ENCODE data around the gene ITGB2.

ITGB2 gene

DNA sequence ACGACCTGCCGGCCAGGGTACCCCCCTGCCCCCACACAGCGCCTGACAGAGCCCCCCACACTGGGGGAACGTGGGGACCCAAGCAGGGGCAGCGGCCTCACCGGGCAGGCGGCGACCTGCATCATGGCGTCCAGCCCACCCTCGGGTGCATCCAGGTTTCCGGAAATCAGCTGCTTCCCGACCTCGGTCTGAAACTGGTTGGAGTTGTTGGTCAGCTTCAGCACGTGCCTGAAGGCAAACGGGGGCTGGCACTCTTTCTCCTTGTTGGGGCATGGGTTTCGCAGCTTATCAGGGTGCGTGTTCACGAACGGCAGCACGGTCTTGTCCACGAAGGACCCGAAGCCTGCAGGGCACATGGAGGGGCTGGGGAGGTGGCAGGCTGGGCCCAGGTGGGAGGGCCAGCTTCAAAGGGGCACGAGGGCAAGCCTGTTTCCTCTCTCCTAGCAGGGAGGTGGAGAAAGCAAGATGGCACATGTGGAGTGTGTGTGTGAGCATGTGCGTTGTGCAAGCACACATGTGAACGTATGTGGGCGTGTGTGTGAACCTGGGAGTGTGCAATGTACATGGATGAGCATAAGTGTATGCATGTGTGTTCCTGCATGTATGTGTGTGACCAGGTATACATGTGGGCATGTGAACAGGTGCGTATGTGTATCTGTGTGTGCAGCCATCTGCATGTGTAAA, 19.2 kb downstream of the ITGB2 start:
- no peak for DNase-seq (ENCODE audit: low read depth)
- no peak overlapping the region for H3K4me3 ChIP-seq (replicated peaks; ENCODE audit: low read depth, low read length)
- no peak for TF ChIP-seq CTCF (IDR thresholded peaks at IDR 0.05; ENCODE audit: low read length, missing control alignments)

- TF ChIP-seq CTCF (IDR thresholded peaks at IDR 0.05; ENCODE audit: low read length, missing control alignments) = no peak
- DNase-seq (ENCODE audit: low read depth) = no peak
- H3K4me3 ChIP-seq (replicated peaks; ENCODE audit: low read depth, low read length) = no peak overlapping the region
Measured at GRCh38 chr21:44900559-44901251, 20.0 kb downstream of the ITGB2 start.

DNA sequence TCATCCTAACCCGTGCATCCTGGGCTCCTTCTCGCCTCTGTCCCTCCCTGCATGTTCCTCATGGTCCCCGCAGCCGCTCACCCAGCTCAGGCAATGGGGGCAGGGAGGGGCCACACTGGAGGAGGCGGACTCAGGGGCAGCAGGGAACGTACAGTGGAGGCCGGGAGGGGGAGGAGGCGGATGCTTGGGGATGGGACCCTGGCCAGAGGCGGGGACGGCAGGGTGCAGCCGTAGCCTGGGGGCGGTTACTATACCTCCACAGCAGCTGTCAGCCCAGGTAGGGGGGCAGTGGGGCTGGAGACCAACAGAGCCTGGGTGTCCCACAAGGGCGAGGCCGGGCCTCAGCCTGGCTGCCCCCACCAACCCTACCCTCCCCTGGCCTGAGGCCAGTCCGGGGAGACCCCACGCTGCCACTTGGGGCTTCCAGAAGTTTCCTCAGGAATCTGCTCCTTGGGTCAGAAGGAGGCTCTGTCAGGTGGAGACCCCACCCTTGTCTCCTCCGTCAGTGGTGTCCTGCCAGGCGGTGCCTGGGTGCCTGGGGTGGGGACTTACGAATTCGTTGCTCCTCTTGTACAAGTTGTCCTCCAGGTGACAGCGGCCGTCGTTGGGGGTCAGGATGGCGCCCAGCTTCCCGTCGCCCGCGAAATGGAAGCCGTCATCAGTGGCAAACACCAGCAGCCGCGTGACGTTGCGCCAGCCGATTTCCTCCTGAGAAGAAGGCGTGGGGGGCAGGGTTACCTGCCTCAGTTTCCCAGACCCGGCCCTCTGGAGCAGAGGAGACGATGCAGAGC, 20.7 kb downstream of the ITGB2 start:
- DNase-seq (ENCODE audit: low read depth) = no peak
- H3K4me3 ChIP-seq (replicated peaks; ENCODE audit: low read depth, low read length) = no peak overlapping the region
- TF ChIP-seq CTCF (IDR thresholded peaks at IDR 0.05; ENCODE audit: low read length, missing control alignments) = no peak

DNA sequence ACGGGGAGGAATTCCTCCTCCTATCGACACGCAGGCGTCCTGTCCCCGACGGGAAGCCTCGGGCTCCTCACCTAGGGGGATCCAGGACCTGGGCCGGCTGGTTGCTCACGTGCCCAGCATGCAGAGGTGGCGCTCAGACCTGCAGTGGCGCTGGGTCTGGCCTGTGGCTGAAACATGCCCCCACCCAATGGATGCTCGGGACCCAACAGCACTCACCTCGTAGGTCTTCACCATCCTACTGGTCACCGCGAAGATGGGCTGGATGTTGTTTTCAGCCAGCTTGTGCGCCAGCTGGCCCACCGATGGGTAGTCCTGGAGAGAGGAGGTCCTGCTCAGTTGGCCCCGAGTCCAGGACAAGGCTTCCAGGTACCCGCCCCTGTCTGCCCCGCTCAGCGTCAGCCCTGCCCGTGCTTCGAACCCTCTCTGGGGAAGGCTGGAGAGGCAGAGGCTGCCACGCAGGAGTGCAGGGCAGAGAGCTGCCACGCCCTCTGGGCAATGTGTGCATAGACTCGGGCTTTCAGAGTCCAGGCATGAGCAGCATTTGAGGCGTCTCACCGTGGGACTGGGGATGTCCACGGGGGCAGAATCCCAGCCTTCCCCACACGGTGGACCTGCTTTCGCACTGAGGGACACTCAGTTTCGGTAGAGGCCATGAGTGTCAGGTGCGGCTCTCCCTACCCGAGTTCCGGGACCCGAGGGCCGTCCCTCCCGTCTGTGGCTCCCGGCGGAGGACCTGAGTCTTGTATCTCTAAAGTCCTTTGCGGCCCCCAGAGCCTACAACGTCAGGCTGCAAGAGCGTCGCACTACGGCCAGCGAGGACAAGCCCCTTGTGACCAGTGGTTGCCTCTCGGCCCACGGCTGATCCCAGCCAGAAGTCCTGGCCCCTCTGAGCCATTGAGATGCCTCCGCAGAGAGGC, 21.6 kb downstream of the ITGB2 start:
- DNase-seq (ENCODE audit: low read depth) = no peak
- TF ChIP-seq CTCF (IDR thresholded peaks at IDR 0.05; ENCODE audit: low read length, missing control alignments) = no peak
- H3K4me3 ChIP-seq (replicated peaks; ENCODE audit: low read depth, low read length) = no peak overlapping the region

GRCh38 chr21:44898011-44898488, 22.6 kb downstream of the ITGB2 start:
- DNase-seq (ENCODE audit: low read depth) = no peak
- no peak for TF ChIP-seq CTCF (IDR thresholded peaks at IDR 0.05; ENCODE audit: low read length, missing control alignments)
- no peak overlapping the region for H3K4me3 ChIP-seq (replicated peaks; ENCODE audit: low read depth, low read length)

DNA sequence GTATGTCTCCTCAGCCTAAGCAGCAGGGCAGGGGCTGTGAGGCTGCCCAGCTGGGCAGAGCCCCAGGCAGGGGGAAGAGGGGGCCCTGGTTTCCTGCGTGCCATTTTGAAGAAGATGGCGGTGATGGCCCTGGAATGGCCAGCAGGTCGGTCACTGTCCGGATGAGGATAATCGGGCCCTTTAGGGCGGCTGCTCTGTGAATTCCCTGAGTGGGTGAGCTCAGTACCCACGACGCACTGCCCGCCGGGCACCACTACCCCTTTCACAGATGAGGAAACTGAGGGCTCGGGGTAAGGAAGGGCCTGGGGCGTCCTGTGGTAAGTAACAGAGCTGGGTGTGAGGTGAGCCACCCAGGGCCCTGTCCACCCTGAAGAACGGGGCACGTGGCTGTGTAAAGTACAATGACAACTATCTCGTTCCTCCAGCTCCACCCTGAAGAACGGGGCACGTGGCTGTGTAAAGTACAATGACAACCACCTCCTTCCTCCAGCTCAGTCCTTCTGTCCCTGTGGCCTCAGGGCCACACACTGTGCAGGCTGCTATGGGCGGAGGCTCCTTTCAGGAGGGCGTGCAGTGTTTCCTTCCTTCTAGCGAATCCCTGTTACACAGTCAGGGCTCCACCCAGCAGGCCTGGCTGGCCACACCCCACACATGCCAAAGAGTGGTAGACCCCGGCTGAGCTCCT, 23.2 kb downstream of the ITGB2 start:
- no peak for DNase-seq (ENCODE audit: low read depth)
- no peak for TF ChIP-seq CTCF (IDR thresholded peaks at IDR 0.05; ENCODE audit: low read length, missing control alignments)
- H3K4me3 ChIP-seq (replicated peaks; ENCODE audit: low read depth, low read length) = no peak overlapping the region
